ENCODE measurements around the gene MYL12B.
A peak's percentile ranks its signal among the peaks of the same experiment; 100 is the strongest.

Gene MYL12B

DNA sequence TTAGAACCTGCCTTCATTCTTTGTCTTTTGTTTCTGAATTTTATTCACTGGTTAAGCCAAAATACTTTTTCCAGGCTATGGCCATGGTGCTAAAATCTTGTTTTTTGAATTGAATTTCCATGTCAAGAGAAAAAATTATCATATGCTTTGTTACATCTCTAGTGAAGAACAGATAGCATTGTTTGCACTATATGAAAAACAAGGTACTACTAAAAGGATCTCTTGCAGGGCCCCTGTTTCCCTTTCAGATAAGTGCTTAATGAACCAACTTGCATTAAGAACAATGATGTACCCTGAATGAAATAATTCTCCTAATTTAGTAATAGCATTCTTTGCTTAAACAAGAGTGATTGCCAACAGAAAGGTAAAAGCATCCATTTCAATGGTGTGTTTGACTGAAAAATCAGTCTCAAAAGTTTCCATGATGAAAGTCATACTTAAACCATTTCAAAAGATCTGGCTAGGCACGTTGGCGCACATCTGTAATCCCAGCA is 4.3 kb upstream of the MYL12B start:
- no peak overlapping the region for H2AFZ ChIP-seq (ENCODE audit: low read depth, low read length)
- no peak overlapping the region for H3K4me3 ChIP-seq (ENCODE audit: low read depth in 1 of 2, low read length in 2 of 2)
- H4K20me1 ChIP-seq (ENCODE audit: insufficient read depth, low read length): peaks cover 8% of the 10 kb centered on the region; the same call in 1 of the 2 replicates
- no peaks in the 10 kb centered on the region for H3K9me3 ChIP-seq (ENCODE audit: insufficient read depth, low read length, severe bottlenecking)
- H3K27me3 ChIP-seq (ENCODE audit: insufficient read depth, low read length, poor library complexity): no peaks in the 10 kb centered on the region
- H3K4me1 ChIP-seq (ENCODE audit: insufficient read depth, low read length): peaks cover 19% of the 10 kb centered on the region
- H3K4me2 ChIP-seq (ENCODE audit: insufficient read depth, low read length): no peak overlapping the region
- ATAC-seq (ENCODE audit: insufficient read depth, low read depth) (no peak), DNase-seq (no peak)
- H3K79me2 ChIP-seq (ENCODE audit: insufficient read depth, low read length): peaks cover 37% of the 10 kb centered on the region
- H3K9ac ChIP-seq (ENCODE audit: low read depth, low read length): no peak overlapping the region
- no peak overlapping the region for H3K27ac ChIP-seq (ENCODE audit: low read length)
- peaks cover 66% of the 10 kb centered on the region for H3K36me3 ChIP-seq (ENCODE audit: insufficient read depth, low read length)
- TF ChIP-seq, protein P1, sequence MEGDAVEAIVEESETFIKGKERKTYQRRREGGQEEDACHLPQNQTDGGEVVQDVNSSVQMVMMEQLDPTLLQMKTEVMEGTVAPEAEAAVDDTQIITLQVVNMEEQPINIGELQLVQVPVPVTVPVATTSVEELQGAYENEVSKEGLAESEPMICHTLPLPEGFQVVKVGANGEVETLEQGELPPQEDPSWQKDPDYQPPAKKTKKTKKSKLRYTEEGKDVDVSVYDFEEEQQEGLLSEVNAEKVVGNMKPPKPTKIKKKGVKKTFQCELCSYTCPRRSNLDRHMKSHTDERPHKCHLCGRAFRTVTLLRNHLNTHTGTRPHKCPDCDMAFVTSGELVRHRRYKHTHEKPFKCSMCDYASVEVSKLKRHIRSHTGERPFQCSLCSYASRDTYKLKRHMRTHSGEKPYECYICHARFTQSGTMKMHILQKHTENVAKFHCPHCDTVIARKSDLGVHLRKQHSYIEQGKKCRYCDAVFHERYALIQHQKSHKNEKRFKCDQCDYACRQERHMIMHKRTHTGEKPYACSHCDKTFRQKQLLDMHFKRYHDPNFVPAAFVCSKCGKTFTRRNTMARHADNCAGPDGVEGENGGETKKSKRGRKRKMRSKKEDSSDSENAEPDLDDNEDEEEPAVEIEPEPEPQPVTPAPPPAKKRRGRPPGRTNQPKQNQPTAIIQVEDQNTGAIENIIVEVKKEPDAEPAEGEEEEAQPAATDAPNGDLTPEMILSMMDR (IDR thresholded peaks at IDR 0.05; ENCODE audit: borderline replicate concordance, extremely low read depth, low read length, poor library complexity, severe bottlenecking): no peak
- TF ChIP-seq EZH2 (IDR thresholded peaks at IDR 0.05; ENCODE audit: borderline replicate concordance, low read depth, low read length, severe bottlenecking): no peak

DNA sequence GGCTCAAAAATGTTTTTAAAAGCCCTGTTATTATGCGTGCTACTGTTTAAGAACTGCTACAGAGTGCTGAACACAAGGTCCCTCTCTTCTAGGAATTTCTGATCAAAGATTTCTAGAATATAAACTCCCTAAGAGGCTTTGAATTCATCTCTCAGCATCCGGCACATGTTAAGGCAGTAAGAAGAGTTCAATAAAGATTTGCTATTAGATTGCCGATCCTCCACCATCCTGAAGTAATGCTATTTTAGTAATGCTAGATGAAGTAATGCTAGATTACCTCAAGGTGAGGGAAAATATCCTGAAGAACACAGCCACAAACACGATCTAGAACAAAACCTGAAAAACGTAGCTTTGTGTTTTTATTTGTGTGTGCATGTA is 949 bp upstream of the MYL12B start:
- Histone ChIP-seq H3K27ac (ENCODE audit: low read length) (peak overlapping the region; percentile 92), H3K4me3 (ENCODE audit: low read depth in 1 of 2, low read length in 2 of 2) (peak overlapping the region; percentile 69 to 95), H4K20me1 (ENCODE audit: insufficient read depth, low read length) (peaks cover 33% of the 10 kb centered on the region), H3K4me1 (ENCODE audit: insufficient read depth, low read length) (peaks cover 50% of the 10 kb centered on the region), H3K27me3 (ENCODE audit: insufficient read depth, low read length, poor library complexity) (no peaks in the 10 kb centered on the region), H2AFZ (ENCODE audit: low read depth, low read length) (peak overlapping the region; percentile 87), H3K4me2 (ENCODE audit: insufficient read depth, low read length) (peak overlapping the region; percentile 76), H3K9ac (ENCODE audit: low read depth, low read length) (peak overlapping the region; percentile 93), H3K9me3 (ENCODE audit: insufficient read depth, low read length, severe bottlenecking) (no peaks in the 10 kb centered on the region), H3K79me2 (ENCODE audit: insufficient read depth, low read length) (peaks cover 61% of the 10 kb centered on the region), H3K36me3 (ENCODE audit: insufficient read depth, low read length) (peaks cover 33% of the 10 kb centered on the region)
- no peak for DNase-seq
- no peak for TF ChIP-seq EZH2 (IDR thresholded peaks at IDR 0.05; ENCODE audit: borderline replicate concordance, low read depth, low read length, severe bottlenecking)
- TF ChIP-seq, protein P1 (IDR thresholded peaks at IDR 0.05; ENCODE audit: borderline replicate concordance, extremely low read depth, low read length, poor library complexity, severe bottlenecking): no peak
- no peak for ATAC-seq (ENCODE audit: insufficient read depth, low read depth)

DNA sequence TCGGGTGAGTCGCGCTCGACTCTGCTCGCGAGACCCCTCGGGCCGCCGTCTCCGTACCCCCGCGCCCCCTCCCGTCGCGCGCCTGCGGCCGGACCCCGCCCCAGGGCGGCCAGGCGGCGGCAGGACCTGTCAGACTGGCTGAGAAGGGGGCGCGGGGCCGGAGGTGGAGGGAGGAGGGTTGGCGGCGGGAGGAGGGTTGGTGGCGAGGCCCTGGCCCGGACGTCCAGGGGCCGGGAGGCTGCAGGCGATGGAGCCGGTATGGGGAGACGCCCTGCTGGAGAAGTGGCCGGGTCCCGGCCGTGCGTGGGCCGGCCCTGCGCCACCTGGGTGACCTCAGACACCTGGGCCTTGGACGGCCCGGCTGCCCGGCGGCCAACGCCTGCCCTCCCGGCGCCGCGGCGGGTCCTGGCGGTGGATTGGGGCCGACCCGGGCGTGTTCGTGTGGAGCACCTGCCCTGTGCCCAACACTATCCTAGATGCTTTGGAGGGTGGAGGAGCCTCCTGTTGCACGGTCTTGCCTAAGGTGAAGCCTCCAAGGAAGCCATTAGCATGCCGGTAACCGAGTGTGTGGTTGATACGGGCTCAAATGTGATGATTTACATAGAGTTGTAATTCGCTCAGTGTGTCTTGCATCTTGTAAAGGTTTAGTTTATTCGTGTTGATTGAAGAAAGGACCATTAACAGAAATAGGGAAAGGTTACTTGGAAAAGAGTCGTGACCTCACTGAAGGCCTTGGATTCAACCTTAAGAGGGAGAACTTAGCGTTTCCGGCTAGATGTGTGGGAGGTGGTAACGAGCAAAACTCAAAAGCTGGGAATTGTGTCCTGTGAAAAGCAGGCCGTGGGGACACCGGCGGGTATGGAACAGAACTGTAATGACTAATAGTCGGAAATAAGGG is 550 bp downstream of the MYL12B start:
- H3K79me2 ChIP-seq (ENCODE audit: insufficient read depth, low read length): peaks cover 76% of the 10 kb centered on the region
- peak overlapping the region; percentile 76 for H3K4me2 ChIP-seq (ENCODE audit: insufficient read depth, low read length)
- H3K27ac ChIP-seq (ENCODE audit: low read length): peak overlapping the region; percentile 92
- no peaks in the 10 kb centered on the region for H3K27me3 ChIP-seq (ENCODE audit: insufficient read depth, low read length, poor library complexity)
- H3K4me3 ChIP-seq (ENCODE audit: low read depth in 1 of 2, low read length in 2 of 2): peak overlapping the region; percentile 69 to 95
- H2AFZ ChIP-seq (ENCODE audit: low read depth, low read length): peak overlapping the region; percentile 87
- peaks cover 55% of the 10 kb centered on the region for H3K4me1 ChIP-seq (ENCODE audit: insufficient read depth, low read length)
- peaks cover 48% of the 10 kb centered on the region for H4K20me1 ChIP-seq (ENCODE audit: insufficient read depth, low read length)
- H3K36me3 ChIP-seq (ENCODE audit: insufficient read depth, low read length): peaks cover 18% of the 10 kb centered on the region
- no peak for TF ChIP-seq EZH2 (IDR thresholded peaks at IDR 0.05; ENCODE audit: borderline replicate concordance, low read depth, low read length, severe bottlenecking)
- TF ChIP-seq, protein P1 (IDR thresholded peaks at IDR 0.05; ENCODE audit: borderline replicate concordance, extremely low read depth, low read length, poor library complexity, severe bottlenecking): no peak
- DNase-seq (peak; percentile 37), ATAC-seq (ENCODE audit: insufficient read depth, low read depth) (peak; percentile 49)
- H3K9me3 ChIP-seq (ENCODE audit: insufficient read depth, low read length, severe bottlenecking): no peaks in the 10 kb centered on the region
- peak overlapping the region; percentile 93 for H3K9ac ChIP-seq (ENCODE audit: low read depth, low read length)
